CD14-positive monocyte (primary cell): ENCODE data around the gene ADM2. TPM values are rescaled to one million over a fixed set of nuclear protein-coding genes. Genes with fewer than 3 reads are reported as not detected.

Source experiments
- DNase-seq, 3 donors: peaks; one replicate each; pipeline ENCODE4 v3.0.0-alpha.2; 2011 to 2022
- H2AFZ ChIP-seq: 2 replicates; pipeline ENCODE4 v1.6.0; 2012; ENCODE audit warnings: mild to moderate bottlenecking, low read depth, low read length, inconsistent platforms; ENCODE audit not compliant: insufficient read depth, poor library complexity, severe bottlenecking
- H3K27ac ChIP-seq, 2 donors: 1 replicate in 1 of 2; 2 replicates in 1 of 2; pipeline ENCODE4 v1.5.1; 2012 to 2013; ENCODE audit warnings: low read length in 2 of 2, control low read depth in 1 of 2, inconsistent platforms in 1 of 2, low read depth in 1 of 2, mild to moderate bottlenecking in 1 of 2
- H3K27me3 ChIP-seq, 2 donors: one replicate each; pipeline versions ENCODE4 v1.6.0 to v1.6.1; 2011 to 2013; ENCODE audit warnings: low read length in 2 of 2; ENCODE audit not compliant: control insufficient read depth in 2 of 2, insufficient read depth in 2 of 2
- H3K36me3 ChIP-seq, 2 donors: replicated peaks in 1 of 2; 1 replicate in 1 of 2; 2 replicates in 1 of 2; pipeline versions ENCODE4 v1.5.1 to v1.6.1; 2012 to 2013; ENCODE audit warnings: low read length in 2 of 2, control low read depth in 1 of 2, inconsistent platforms in 1 of 2, mild to moderate bottlenecking in 1 of 2; ENCODE audit not compliant: insufficient read depth in 2 of 2, control insufficient read depth in 1 of 2
- H3K4me1 ChIP-seq, 2 donors: 1 replicate in 1 of 2; 2 replicates in 1 of 2; pipeline versions ENCODE4 v1.5.1 to v1.6.1; 2012 to 2013; ENCODE audit warnings: low read length in 2 of 2, control low read depth in 1 of 2, inconsistent platforms in 1 of 2, mild to moderate bottlenecking in 1 of 2, moderate library complexity in 1 of 2; ENCODE audit not compliant: insufficient read depth in 2 of 2, control insufficient read depth in 1 of 2
- H3K4me2 ChIP-seq: replicated peaks from 2 replicates; pipeline ENCODE3; 2012; ENCODE audit warnings: low read length, moderate library complexity, mild to moderate bottlenecking; ENCODE audit not compliant: poor library complexity, severe bottlenecking; ENCODE audit errors: extremely low read depth
- H3K4me3 ChIP-seq, 3 experiments: fragments of 200-600 bp in 1 of 3; sonication (generic) in 1 of 3; replicated peaks in 1 of 3; 1 replicate in 2 of 3; 2 replicates in 1 of 3; pipeline ENCODE4 v1.5.1; 2011 to 2013; ENCODE audit warnings: low read length in 3 of 3, mild to moderate bottlenecking in 3 of 3, control low read depth in 2 of 3, low read depth in 2 of 3, inconsistent platforms in 1 of 3, moderate library complexity in 1 of 3
- H3K79me2 ChIP-seq: 2 replicates; pipeline ENCODE4 v1.6.0; 2012; ENCODE audit warnings: mild to moderate bottlenecking, control low read depth, inconsistent platforms, low read length, moderate library complexity; ENCODE audit not compliant: insufficient read depth
- H3K9ac ChIP-seq: 2 replicates; pipeline ENCODE4 v1.6.0; 2017; ENCODE audit warnings: low read length, mild to moderate bottlenecking; ENCODE audit not compliant: insufficient read depth, poor library complexity, severe bottlenecking
- H3K9me3 ChIP-seq, 2 donors: replicated peaks in 1 of 2; 1 replicate in 1 of 2; 2 replicates in 1 of 2; pipeline versions ENCODE4 v1.5.1 to v1.6.1; 2012 to 2013; ENCODE audit warnings: low read length in 2 of 2, control low read depth in 1 of 2; ENCODE audit not compliant: control insufficient read depth in 1 of 2, insufficient read depth in 1 of 2
- H4K20me1 ChIP-seq: 2 replicates; pipeline ENCODE4 v1.6.0; 2012; ENCODE audit warnings: mild to moderate bottlenecking, low read length, control low read depth, moderate library complexity; ENCODE audit not compliant: insufficient read depth
- H3K27ac Mint-ChIP-seq, 7 donors: one replicate each; pipeline ENCODE4 v1.8.0; 2020; ENCODE audit warnings: mild to moderate bottlenecking in 7 of 7, mixed read lengths in 7 of 7, moderate library complexity in 6 of 7, inconsistent platforms in 2 of 7
- H3K27me3 Mint-ChIP-seq, 3 donors: one replicate each; pipeline ENCODE4 v1.8.0; 2021 to 2022; ENCODE audit warnings: low read depth in 3 of 3, mild to moderate bottlenecking in 3 of 3, mixed read lengths in 3 of 3, moderate library complexity in 3 of 3, inconsistent platforms in 1 of 3
- H3K36me3 Mint-ChIP-seq, 2 donors: one replicate each; pipeline ENCODE4 v1.8.0; 2020; ENCODE audit warnings: mixed read lengths in 2 of 2, inconsistent platforms in 1 of 2, mild to moderate bottlenecking in 1 of 2
- H3K4me1 Mint-ChIP-seq: one replicate; pipeline ENCODE4 v1.8.0; 2020; ENCODE audit warnings: mild to moderate bottlenecking, mixed read lengths
- H3K4me3 Mint-ChIP-seq, 2 donors: one replicate each; pipeline ENCODE4 v1.8.0; 2020; ENCODE audit warnings: mild to moderate bottlenecking in 2 of 2, mixed read lengths in 2 of 2, moderate library complexity in 1 of 2
- H3K9me3 Mint-ChIP-seq, 7 donors: one replicate each; pipeline ENCODE4 v1.8.0; 2020 to 2022; ENCODE audit warnings: mixed read lengths in 7 of 7, mild to moderate bottlenecking in 6 of 7, moderate library complexity in 6 of 7, inconsistent platforms in 2 of 7
- CTCF ChIP-seq: fragments of 200-600 bp; IDR thresholded peaks from one replicate; pipeline ENCODE4 v1.8.0; 2022; ENCODE audit warnings: antibody characterized with exemption, mild to moderate bottlenecking
- WGBS: methylation state at CpG from one replicate; pipeline ENCODE4 v1.1.5; 2013; ENCODE audit warnings: missing lambda C conversion rate; ENCODE audit not compliant: insufficient coverage; 5-methylcytosine and 5-hydroxymethylcytosine counted together
- intact Hi-C, 2 donors: fragments of 100-400 bp; cut with micrococcal nuclease; formaldehyde crosslinking; loops; one replicate each; pipeline versions ENCODE4 v1.15.0 to v1.15.1; 2023
- polyA plus RNA-seq, 3 donors: library from polyadenylated mRNA; depleted of rRNA in 1 of 3; unstranded in 2 of 3; stranded (reverse) in 1 of 3; fragments of 300-500 nt in 2 of 3; fragments of >200 nt in 1 of 3; fragmentation: Illumina TruSeq in 2 of 3; gene quantifications; 1 replicate in 2 of 3; 2 replicates in 1 of 3; pipeline ENCODE4 v1.2.3, GENCODE V29; 2012 to 2021

The ADM2 gene
- polyA plus RNA-seq, 3 donors, result 0.05 TPM; not detected in 2

GRCh38 chr22:50500452-50500851 lies 19.1 kb downstream of the ADM2 start:
- no peak overlapping the region for H3K27ac Mint-ChIP-seq
- TF ChIP-seq CTCF, result no peak

DNA sequence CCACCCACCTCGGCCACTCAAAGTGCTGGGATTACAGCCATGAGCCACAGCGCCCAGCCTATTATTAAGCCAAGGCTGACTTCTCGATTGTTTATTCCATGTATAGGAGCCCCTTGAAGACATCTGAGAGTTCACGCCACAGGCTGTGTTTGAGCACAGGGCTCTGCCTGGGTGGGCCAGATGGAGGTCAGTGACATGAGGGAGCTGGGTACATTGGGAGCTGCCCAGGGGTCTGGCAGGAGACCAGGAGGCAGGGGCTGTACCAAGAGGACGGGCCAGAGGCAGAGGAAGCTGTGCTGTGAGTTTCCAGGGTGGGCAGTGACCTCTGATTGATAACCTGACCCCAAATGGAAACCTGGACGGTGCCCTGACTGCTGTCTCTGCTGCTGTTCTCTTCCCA lies 20.8 kb downstream of the ADM2 start:
- H3K36me3 ChIP-seq, result peaks cover 30 to 36% of the 10 kb centered on the region in 2 donors
- Mint-ChIP-seq H3K27me3 (peaks cover 5 to 8% (median 6%) of the 10 kb centered on the region in 3 donors), H3K27ac (peak overlapping the region in 1 of 7 donors; percentile 8), H3K9me3 (no peaks in the 10 kb centered on the region), H3K4me1 (peaks cover 7% of the 10 kb centered on the region), H3K36me3 (peaks cover 15 to 26% of the 10 kb centered on the region in 2 donors), H3K4me3 (no peak overlapping the region)
- WGBS, result 94% methylated on average over 5 of the region's 6 CpGs
- TF ChIP-seq CTCF, result no peak
- H3K4me2 ChIP-seq, result no peak overlapping the region
- no peak overlapping the region for H3K4me3 ChIP-seq
- H3K27me3 ChIP-seq, result no peaks in the 10 kb centered on the region
- peak in 1 of 3 donors; percentile 3 for DNase-seq
- peaks cover 24% of the 10 kb centered on the region for H3K79me2 ChIP-seq
- H2AFZ ChIP-seq, result no peak overlapping the region
- intact Hi-C loops, result no loop called here
- H3K9ac ChIP-seq, result no peak overlapping the region
- no peaks in the 10 kb centered on the region for H3K9me3 ChIP-seq
- no peaks in the 10 kb centered on the region for H4K20me1 ChIP-seq
- H3K4me1 ChIP-seq, result peaks cover 7 to 12% of the 10 kb centered on the region in 2 donors
- H3K27ac ChIP-seq, result no peak overlapping the region

More at GRCh38 chr22:50500452-50500851, 19.1 kb downstream of the ADM2 start:
- Mint-ChIP-seq H3K4me1 (peaks cover 2% of the 10 kb centered on the region), H3K4me3 (no peak overlapping the region), H3K9me3 (no peaks in the 10 kb centered on the region), H3K36me3 (peaks cover 10 to 20% of the 10 kb centered on the region in 2 donors), H3K27me3 (peaks cover 5 to 10% (median 10%) of the 10 kb centered on the region in 3 donors)
- Histone ChIP-seq H3K9ac (no peak overlapping the region), H3K4me1 (no peaks in the 10 kb centered on the region), H4K20me1 (no peaks in the 10 kb centered on the region), H3K79me2 (peaks cover 8% of the 10 kb centered on the region), H3K4me2 (no peak overlapping the region), H3K36me3 (peaks cover 25 to 28% of the 10 kb centered on the region in 2 donors), H3K4me3 (no peak overlapping the region), H3K9me3 (no peaks in the 10 kb centered on the region), H3K27ac (no peak overlapping the region), H2AFZ (no peak overlapping the region), H3K27me3 (no peaks in the 10 kb centered on the region)
- WGBS, result 93% methylated on average over 11 of the region's 12 CpGs
- DNase-seq, result no peak
- intact Hi-C loops, result no loop called here
